GM18907 (cell line): Measurements from ENCODE around the gene MICAL1.

Experiments used
- ATAC-seq: cut with Tn5 transposase; IDR thresholded peaks from one replicate; pipeline ENCODE4 v1.9.1; 2021; ENCODE audit warnings: mild to moderate bottlenecking, moderate library complexity; ENCODE audit not compliant: unreplicated experiment

MICAL1 gene

GRCh38 chr6:109440331-109441068 is 15.1 kb downstream of the MICAL1 start, which contains the start of the genes PPIL6 and SMPD2:
TSS of gene PPIL6 (minus strand) at chr6:109440628. CDS start at chr6:109440590, 38 bp downstream.
TSS of gene SMPD2 (plus strand) at chr6:109440724. CDS start at chr6:109441122, 398 bp downstream.
- peak; percentile 90 for ATAC-seq

- ATAC-seq, result no peak
Observed at GRCh38 chr6:109436041-109436440, 19.5 kb downstream of the MICAL1 start.

GRCh38 chr6:109434456-109434855 is 21.1 kb downstream of the MICAL1 start:
- no peak for ATAC-seq

- no peak for ATAC-seq
Observed at GRCh38 chr6:109429496-109429895, 26.1 kb downstream of the MICAL1 start.

GRCh38 chr6:109428889-109429477 is 26.6 kb downstream of the MICAL1 start:
- no peak for ATAC-seq

GRCh38 chr6:109424946-109425345 is 30.6 kb downstream of the MICAL1 start:
- ATAC-seq, result no peak

GRCh38 chr6:109421184-109421583 is 34.4 kb downstream of the MICAL1 start:
- ATAC-seq, result no peak

GRCh38 chr6:109420751-109421150 is 34.8 kb downstream of the MICAL1 start:
- ATAC-seq, result no peak

GRCh38 chr6:109417646-109418045 is 37.9 kb downstream of the MICAL1 start:
- ATAC-seq, result no peak

GRCh38 chr6:109411034-109411433 is 44.5 kb downstream of the MICAL1 start:
- no peak for ATAC-seq

- no peak for ATAC-seq
Observed at GRCh38 chr6:109406196-109406595, 49.4 kb downstream of the MICAL1 start.

- ATAC-seq, result no peak
Observed at GRCh38 chr6:109397020-109397419, 58.6 kb downstream of the MICAL1 start.

GRCh38 chr6:109396046-109396718 is 59.4 kb downstream of the MICAL1 start:
- ATAC-seq, result no peak
